ENCODE data around the gene DUOXA1. TPM values are rescaled to one million over a fixed set of nuclear protein-coding genes. Genes with fewer than 3 reads are reported as not detected.

Gene DUOXA1
- total RNA-seq, 1 donor from 2014 or later = 6.6 TPM

DNA sequence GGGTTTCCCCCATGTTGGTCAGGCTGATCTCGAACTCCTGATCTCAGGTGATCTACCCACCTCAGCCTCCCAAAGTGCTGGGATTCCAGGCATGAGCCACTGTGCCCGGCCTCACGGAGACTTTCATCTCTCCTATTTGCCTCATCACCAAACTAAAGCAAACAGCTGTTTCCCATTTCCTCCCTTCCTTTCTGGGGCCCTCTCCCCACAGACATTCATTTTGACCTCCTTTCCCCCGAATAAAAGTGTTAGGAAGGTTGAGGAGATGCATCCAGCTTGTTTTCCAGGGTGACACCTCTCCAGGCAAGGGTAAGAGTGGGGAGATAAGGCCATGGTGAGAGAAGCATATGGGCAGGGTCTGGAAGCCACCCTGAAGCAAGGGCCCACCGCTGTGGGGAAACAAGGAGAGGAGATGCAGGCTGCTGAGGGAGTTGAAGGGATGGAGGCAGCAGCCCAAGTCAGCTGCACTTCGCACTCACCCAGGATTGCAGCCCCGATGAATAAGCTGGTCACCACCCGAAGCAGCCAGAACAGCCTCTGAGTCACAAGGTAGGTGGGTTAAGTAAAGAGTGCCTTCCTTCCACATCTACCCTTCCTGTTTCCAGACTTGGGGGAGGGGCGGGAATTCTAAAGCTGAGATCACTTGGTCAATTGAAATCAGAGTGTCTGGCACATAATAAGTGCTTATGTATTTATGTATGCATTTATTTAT is 7.8 kb downstream of the DUOXA1 start:
- no peak for DNase-seq (ENCODE audit: low spot score in 2 of 2, unreplicated experiment in 2 of 2)

DNA sequence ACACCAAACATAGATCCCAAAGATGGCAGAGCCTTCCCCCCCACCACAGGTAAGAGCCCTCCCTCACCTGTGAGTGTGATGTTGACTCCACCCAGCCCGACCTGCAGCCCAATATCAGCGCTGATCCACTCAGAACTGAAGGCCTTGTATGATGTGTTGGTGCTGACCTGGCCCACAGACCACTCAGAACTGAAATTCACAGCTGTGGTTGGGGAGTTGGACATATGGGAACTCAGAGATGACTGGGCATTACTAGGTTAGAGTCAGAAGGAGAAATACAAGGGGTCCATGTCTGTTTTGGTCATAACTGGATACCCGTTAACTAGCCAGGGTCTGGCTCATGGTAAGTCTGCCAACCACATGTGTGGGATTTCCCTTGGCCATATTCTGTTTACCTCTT is 8.7 kb downstream of the DUOXA1 start:
- Mint-ChIP-seq H3K27me3 (ENCODE audit: low read depth) (peaks cover 75% of the 10 kb centered on the region), H3K4me1 (peaks cover 7% of the 10 kb centered on the region), H3K9me3 (no peaks in the 10 kb centered on the region), H3K4me3 (no peak overlapping the region), H3K36me3 (no peaks in the 10 kb centered on the region), H3K27ac (no peak overlapping the region)
- TF ChIP-seq, protein P1, sequence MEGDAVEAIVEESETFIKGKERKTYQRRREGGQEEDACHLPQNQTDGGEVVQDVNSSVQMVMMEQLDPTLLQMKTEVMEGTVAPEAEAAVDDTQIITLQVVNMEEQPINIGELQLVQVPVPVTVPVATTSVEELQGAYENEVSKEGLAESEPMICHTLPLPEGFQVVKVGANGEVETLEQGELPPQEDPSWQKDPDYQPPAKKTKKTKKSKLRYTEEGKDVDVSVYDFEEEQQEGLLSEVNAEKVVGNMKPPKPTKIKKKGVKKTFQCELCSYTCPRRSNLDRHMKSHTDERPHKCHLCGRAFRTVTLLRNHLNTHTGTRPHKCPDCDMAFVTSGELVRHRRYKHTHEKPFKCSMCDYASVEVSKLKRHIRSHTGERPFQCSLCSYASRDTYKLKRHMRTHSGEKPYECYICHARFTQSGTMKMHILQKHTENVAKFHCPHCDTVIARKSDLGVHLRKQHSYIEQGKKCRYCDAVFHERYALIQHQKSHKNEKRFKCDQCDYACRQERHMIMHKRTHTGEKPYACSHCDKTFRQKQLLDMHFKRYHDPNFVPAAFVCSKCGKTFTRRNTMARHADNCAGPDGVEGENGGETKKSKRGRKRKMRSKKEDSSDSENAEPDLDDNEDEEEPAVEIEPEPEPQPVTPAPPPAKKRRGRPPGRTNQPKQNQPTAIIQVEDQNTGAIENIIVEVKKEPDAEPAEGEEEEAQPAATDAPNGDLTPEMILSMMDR (IDR thresholded peaks at IDR 0.05; ENCODE audit: unreplicated experiment) = no peak
- DNase-seq (ENCODE audit: low spot score in 2 of 2, unreplicated experiment in 2 of 2) = no peak

More for the DNA sequence above, 7.8 kb downstream of the DUOXA1 start:
- no peak overlapping the region for H3K4me3 Mint-ChIP-seq
- peaks cover 76% of the 10 kb centered on the region for H3K27me3 Mint-ChIP-seq (ENCODE audit: low read depth)
- peak overlapping the region; percentile 35 for H3K27ac Mint-ChIP-seq
- TF ChIP-seq, protein P1 (IDR thresholded peaks at IDR 0.05; ENCODE audit: unreplicated experiment) = no peak
- H3K9me3 Mint-ChIP-seq = no peaks in the 10 kb centered on the region
- peaks cover 7% of the 10 kb centered on the region for H3K4me1 Mint-ChIP-seq
- H3K36me3 Mint-ChIP-seq = no peaks in the 10 kb centered on the region

DNA sequence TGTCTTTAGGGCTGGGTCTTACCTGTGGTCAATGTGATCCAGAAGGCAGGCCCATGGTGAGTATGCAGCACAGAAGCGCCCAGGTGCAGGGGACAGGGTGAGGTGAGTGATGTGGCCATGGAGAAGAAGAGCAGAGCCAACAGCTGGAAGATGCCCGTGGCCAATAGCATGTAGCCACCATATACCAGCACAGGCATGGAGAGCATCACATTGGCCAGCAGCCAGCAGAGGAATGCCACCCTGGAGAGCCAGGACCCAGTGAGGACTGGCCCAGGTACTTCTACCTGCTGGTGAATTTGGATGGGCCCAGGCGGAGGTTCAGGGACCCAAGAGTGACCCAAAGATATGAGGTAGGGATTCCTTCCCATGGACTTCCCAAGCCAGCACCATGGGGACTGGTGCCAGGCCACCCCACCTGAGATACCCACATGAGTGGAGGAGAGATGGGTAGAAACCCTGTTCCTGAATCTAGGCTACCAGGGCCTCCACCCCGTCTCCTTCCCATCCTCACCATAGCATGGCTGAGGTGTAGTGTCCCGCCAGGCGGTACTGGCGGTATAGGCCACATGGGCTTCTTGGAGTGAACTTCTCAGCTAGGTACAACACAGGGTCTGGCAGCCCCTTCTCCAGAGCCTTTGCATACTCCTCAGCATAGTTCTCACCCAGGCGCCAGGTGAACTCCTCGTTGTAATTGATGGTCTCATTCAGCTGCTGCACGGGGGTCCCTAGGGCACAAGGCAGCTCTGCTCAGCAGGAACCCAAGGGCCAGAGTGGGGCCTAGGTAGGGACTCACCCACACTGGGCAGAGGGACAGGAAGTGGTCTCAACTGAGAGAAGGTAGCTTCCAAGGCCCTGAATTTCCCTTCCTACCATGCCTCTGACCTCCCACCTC is 9.4 kb downstream of the DUOXA1 start:
- H3K36me3 Mint-ChIP-seq = no peaks in the 10 kb centered on the region
- TF ChIP-seq, protein P1 (IDR thresholded peaks at IDR 0.05; ENCODE audit: unreplicated experiment) = no peak
- H3K4me3 Mint-ChIP-seq = no peak overlapping the region
- no peak overlapping the region for H3K27ac Mint-ChIP-seq
- DNase-seq (ENCODE audit: low spot score in 2 of 2, unreplicated experiment in 2 of 2) = no peak
- peaks cover 75% of the 10 kb centered on the region for H3K27me3 Mint-ChIP-seq (ENCODE audit: low read depth)
- H3K9me3 Mint-ChIP-seq = no peaks in the 10 kb centered on the region
- H3K4me1 Mint-ChIP-seq = peaks cover 7% of the 10 kb centered on the region

DNA sequence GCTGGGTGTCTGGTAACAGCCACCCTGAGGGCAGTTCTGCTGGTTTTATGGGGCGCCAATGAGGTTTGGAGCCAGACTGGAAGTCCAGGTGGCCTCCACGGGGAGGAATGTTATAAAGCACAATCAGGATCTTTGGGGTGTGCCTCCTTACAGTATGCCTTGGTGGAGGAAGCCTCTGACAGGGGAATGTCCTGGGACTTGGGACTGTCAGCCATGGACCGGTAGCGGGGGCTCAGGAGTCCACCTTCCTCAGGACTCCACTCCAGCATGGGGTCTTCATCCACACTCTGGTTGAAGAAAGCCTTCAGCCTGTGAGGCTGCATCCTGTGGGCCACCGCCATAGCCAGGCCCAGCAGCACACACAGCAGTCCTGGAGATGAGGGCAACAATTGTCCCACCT is 10.7 kb downstream of the DUOXA1 start:
- Mint-ChIP-seq H3K9me3 (no peaks in the 10 kb centered on the region), H3K27ac (no peak overlapping the region), H3K4me3 (no peak overlapping the region), H3K27me3 (ENCODE audit: low read depth) (peaks cover 76% of the 10 kb centered on the region), H3K36me3 (no peaks in the 10 kb centered on the region), H3K4me1 (peaks cover 11% of the 10 kb centered on the region)
- no peak for DNase-seq (ENCODE audit: low spot score in 2 of 2, unreplicated experiment in 2 of 2)
- TF ChIP-seq, protein P1 (IDR thresholded peaks at IDR 0.05; ENCODE audit: unreplicated experiment) = no peak

DNA sequence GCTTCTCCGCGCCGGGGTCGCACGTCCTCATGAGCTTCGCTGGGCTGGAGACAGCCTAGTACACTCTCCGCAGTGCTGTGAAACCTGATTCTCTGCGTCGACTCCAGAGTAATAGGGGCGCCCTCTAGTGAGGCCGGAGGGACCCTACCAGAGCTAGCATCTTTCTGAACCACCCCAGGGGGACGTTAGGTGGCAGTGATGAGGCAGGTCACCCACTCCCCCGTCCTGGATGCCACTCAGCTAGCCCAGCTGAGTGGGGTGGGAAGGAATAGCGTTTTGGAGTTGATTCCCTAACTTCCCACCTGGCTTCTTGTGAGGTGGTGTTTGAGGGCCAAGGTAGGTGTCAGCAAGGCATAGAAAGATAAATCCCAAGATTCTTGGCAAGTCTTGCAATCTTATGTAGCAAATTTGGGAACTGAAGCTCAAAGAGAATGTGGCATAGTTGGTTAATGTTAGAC is 11.5 kb downstream of the DUOXA1 start:
- peaks cover 14% of the 10 kb centered on the region for H3K4me1 Mint-ChIP-seq
- H3K9me3 Mint-ChIP-seq = no peaks in the 10 kb centered on the region
- peaks cover 76% of the 10 kb centered on the region for H3K27me3 Mint-ChIP-seq (ENCODE audit: low read depth)
- H3K27ac Mint-ChIP-seq = no peak overlapping the region
- TF ChIP-seq, protein P1 (IDR thresholded peaks at IDR 0.05; ENCODE audit: unreplicated experiment) = peak; percentile 74
- H3K36me3 Mint-ChIP-seq = no peaks in the 10 kb centered on the region
- H3K4me3 Mint-ChIP-seq = peak overlapping the region; percentile 9
- peak; percentile 68 to 90 for DNase-seq (ENCODE audit: low spot score in 2 of 2, unreplicated experiment in 2 of 2)

Measured in mesothelial cell of epicardium (in vitro differentiated cells).